CD4-positive, alpha-beta T cell treated with Interleukin-4 for 1 hour (primary cell): ENCODE measurements around the gene AKR1B1.

Source experiments
- DNase-seq, 2 donors: peaks; one replicate each; pipeline ENCODE4 v3.0.0-alpha.2; 2020 to 2022

Gene AKR1B1

GRCh38 chr7:134406431-134406830 is 52.5 kb downstream of the AKR1B1 start:
- no peak for DNase-seq

DNA sequence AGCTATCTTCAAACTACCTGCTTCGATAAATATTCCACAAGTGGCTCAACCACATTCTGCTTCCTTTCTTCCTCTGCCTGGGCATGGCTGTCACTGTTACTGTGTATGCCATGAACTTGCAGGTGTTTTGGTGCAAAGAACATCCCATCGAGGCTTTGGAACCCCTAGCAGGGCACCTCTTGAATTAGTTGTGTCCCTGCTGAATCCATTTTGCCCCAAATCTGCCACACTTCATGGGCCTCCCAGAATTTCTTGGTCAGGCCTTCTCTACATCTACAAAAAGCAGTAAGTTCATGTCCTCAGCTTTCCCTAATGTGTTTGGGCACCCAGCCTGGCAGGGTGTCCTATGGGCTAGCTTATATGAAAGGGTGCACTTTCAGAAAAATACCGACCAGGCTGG is 53.6 kb downstream of the AKR1B1 start:
- no peak for DNase-seq

DNA sequence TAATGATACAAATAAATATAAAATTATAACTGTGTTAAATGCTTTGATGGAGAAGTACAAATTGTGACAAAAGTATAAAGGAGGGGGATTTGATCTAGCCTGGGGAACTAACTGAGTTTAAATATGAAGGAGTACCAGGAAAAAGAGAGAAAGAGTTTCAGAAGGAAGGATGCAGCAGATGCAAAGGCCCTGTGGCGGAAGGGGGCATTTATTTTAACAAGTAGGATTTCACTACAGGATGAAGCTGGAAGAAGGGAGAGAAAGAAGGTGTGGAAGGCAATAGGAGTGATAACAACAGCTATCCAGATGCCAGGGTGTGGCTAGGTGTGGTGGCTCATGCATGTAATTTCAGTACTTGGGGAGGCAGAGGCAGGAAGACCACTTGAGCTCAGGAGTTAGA is 55.8 kb downstream of the AKR1B1 start:
- DNase-seq, result no peak

GRCh38 chr7:134400859-134401258 is 58.0 kb downstream of the AKR1B1 start:
- DNase-seq, result no peak

- no peak for DNase-seq
Measured at GRCh38 chr7:134396031-134396430, 62.9 kb downstream of the AKR1B1 start.

DNA sequence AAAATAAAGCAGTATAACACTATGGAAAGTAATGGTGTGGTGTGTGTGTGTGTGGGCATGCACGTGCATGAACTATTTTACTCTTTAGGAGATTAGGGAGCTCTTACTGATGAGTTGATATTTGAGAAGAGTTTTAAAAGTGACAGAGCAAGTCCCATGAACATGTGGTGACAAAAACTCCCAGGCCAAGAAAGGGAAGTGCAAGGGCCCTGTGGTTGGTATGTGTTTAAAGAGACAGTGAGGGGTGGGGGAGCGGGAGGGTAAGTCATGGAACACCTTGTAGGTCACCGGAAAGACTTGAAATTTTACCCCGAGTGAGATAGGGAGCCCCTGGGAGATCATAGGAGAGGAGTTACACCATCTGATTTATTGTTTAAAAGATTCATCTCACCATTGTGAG is 63.3 kb downstream of the AKR1B1 start:
- no peak for DNase-seq

DNA sequence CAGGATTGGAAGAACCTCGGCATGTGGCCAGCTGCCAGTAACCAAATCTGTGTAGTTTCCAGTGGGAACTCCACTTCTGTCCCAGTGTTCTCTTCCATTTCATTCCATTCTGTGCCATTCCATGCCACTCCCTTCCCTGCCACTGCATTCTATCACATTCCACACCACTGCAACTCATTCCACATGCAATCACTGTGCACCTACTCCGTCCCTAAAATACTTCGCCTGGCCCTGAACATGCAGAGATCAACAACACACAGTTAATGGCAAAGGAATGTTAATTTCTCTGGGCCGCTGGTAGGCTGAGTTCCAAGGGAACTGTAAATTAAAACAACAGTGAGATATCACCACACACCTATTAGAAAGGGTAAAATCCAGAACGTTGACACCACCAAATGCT is 64.8 kb downstream of the AKR1B1 start:
- DNase-seq, result no peak
